Stimulated activated CD4-positive, alpha-beta T cell treated with anti-CD3 and anti-CD28 coated beads, Interleukin-4, amount 100 ng/mL, for 1 hour (primary cell): ENCODE measurements around the gene DIDO1.
"Not testable (repeated sequence)": the region's sequence is repeated elsewhere in the genome, so short reads cannot be mapped to it uniquely, and the experiment has no call there.

Source experiments
- DNase-seq: peaks from one replicate; pipeline ENCODE4 v3.0.0-alpha.2; 2020

Gene DIDO1

GRCh38 chr20:62962221-62962879 is 36.0 kb upstream of the DIDO1 start:
- no peak for DNase-seq

- DNase-seq, result no peak
These were observed 35.5 kb upstream of the DIDO1 start for GRCh38 chr20:62961799-62962198.

DNA sequence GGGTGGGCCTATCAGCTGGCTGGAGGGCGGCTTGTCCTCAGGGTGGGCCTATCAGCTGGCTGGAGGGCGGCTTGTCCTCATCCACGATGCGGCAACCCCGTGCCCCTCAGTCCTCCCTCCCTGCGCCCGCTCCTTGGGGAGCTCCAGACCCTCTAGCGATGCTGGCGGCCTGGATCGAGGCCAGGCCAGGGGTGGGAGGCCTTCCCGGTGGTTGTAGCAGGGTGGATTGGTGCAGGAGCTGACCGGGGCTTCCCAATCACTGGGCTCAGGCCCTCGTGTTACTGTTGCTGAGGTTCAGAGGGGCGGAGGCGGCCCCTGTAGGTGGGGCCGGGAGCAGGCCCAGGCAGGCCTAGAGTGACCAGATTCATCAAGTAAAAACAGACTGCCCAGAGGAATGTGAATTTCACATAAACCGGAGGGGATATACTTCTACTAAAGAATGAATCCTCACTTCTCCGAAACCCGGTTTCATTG is 35.0 kb upstream of the DIDO1 start:
- DNase-seq, result no peak

DNA sequence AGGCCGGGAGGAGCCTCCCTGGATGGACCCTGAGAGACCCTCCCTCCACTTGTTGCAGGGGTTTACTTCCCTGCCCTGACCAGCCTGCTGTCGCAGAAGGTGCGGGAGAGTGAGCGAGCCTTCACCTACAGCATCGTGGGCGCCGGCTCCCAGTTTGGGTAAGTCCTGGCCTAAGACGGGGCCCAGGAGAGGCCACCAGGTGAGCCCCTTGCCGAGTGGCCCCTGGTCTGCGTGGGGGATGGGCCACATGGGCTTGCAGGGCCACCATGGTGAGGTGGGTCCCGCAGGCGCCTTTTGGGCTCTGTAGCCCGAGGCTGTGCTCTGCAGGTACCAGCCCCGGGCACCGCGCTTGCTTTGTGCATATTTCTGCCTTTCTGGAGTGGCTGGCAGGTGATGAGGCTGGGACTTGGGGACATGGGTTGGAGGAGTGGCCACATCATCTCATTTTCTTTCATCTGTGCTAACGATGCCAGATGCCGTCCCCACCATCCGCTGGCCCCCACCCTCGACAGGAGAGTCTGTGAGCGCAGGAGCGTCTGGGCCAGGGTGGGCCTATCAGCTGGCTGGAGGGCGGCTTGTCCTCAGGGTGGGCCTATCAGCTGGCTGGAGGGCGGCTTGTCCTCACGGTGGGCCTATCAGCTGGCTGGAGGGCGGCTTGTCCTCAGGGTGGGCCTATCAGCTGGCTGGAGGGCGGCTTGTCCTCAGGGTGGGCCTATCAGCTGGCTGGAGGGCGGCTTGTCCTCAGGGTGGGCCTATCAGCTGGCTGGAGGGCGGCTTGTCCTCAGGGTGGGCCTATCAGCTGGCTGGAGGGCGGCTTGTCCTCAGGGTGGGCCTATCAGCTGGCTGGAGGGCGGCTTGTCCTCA is 34.4 kb upstream of the DIDO1 start:
- DNase-seq, result not testable (repeated sequence)

- DNase-seq, result no peak
These were observed 33.7 kb upstream of the DIDO1 start for GRCh38 chr20:62959998-62960436.

DNA sequence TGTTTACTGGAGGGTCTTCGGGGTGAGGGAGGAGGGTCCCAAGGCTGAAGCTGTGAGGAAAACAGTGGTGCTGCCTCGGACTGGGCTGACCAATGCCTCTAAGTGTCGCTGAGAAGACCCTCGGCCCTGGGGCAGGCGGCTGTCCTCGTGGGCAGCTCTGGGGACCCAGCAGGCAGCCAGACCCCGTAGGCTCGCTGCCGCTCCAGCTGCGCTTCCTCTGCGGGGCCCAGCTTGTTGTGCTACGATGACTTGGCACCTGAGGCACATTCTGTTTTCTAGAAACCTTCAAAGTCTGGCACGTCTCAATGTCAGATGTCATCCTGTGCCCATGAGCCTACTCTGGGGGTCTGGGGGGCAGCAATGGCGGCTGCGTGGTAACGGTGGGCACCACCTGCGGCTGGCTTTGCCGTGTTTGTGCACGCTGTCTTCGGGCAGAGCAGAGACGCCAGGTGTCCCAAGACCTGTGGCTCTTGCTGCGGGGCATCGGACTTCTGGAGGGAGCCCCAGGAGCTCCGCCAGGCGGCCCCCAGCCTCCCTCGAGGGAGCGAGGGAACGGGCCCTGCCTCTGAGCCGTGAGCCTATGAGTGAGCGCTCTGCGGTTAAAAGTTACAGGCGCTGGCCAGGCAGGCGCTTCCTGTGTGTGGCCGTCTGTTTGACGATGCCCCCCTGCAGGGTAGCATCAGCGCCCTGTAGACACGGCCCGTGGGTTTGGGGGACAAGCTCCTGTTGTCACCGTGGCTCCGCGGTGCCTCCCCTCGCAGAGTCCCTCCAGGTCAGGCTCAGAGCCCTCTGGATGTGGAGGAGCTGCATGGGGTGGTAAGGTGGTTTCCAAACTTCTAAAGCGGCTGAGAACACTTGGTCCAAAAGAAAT is 33.0 kb upstream of the DIDO1 start:
- DNase-seq, result no peak

DNA sequence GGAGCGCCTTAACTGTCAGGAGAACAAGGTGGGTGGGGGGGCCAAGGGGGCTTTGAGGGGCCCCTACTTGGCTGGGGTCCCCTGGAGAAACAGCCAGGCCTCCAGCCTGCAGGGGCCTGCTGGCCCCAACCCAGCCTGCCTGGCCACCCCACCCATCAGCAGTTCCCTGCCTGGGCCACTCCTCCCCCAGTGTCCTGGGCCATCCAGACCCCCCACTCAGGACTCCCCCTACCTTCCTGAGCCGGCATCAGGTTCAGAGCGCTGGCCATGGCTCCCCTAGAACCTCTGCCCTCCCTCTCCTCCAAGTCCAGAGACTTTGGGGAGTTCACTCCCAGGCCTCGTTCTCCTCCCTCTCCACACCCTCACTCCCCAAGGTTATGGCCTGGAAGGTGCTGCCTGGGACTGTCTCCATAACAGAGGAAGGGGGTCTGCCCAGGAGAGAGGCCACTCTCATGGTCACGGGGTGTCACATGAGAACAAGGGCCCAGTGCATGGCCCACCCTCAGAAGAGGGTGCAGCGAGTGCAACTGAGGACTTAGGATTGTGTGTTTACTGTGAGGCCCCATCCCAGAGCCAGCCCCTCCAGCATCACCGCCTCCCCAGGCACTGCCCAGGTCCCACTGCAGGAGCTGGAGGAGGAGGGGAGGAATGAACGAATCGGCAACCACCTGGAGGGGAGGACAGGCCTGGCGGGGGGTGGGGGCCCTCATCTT is 32.2 kb upstream of the DIDO1 start:
- no peak for DNase-seq

GRCh38 chr20:62957136-62958117 is 31.1 kb upstream of the DIDO1 start:
- no peak for DNase-seq

- DNase-seq, result no peak
These were observed 30.3 kb upstream of the DIDO1 start for GRCh38 chr20:62956387-62957135.

GRCh38 chr20:62955519-62956386 is 29.4 kb upstream of the DIDO1 start:
- no peak for DNase-seq

DNA sequence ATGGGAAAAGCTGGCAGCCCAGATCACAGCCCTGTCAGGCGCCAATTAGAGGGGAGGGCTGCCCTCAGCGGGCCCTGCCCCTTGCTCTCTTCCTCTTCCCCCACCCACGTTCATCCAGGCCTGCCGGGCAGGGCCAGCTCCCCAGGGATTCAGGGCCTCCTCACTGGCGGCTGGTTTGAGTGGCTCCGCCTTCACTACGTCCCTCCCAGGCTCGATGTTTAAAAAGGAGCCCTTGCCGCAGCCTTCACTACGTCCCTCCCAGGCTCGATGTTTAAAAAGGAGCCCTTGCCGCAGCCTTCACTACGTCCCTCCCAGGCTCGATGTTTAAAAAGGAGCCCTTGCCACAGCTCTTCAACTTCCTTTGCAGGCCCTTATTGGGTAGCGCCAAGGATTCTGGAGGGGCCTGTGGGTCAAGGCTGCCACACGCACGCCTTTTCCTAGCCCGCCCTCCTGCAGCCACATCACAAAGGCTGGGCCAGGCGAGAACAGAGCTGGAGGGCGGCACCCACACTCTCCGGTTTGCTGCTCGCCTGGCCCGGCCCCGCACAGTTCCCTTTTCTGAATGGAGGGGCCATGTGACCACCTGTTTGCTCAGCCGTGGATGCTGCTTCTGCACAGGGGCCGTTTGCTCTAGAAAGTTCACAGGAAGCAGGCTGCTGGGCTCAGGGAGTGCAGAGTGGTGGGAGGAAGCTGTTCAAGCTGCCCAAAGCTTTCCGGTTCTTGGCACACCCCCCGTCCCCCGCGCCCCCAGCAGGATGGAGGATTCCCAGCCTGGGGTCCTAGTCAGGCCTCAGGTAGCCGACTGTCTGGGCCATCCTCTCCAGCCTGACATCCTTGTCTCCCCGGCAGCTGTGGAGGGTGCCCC is 27.8 kb upstream of the DIDO1 start:
- peak; percentile 43 for DNase-seq

DNA sequence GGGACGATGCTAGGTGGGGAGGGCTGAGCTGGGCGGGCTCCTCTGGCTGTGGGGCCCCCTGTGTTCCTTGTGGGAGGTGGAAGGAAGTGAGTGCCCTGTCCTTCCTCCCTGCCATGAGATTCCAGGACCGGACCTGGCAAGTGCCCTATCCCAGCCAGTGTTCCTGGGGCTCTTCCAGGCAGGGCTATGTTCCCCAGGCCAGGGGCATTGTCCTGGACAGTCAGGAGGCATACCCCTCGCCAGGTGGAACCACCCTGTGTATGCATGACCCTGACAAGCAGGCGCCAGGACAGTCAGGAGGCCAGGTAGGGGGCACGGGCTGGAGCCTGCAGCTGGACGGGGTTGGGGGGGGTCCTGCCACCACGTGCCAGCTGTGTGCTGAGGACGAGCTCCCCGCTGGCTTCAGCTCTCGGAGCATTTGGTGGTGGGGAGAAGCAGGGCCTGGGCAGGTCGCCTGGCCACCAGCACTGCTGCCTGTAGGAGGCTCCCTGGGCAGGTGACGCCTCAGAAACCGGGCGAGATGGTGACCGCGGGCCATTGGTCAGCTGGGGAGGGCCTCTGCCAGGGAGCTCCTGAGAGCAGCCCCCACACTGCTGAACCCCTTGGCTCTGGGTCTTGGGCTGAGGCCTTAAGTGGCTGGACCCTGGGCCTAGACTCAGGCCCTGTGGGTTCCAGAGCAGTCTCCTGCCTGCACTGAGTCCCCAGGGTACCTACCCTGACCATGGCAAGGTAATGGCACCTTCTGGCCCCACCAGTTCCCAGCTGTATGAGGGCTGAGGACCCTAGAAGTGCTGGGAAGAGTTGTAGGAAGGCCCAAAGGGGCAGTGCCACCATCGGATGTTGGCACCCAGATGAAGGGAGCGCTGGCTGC is 26.9 kb upstream of the DIDO1 start:
- no peak for DNase-seq

GRCh38 chr20:62952373-62952967 is 26.2 kb upstream of the DIDO1 start, which contains the start of gene SLC17A9:
Gene SLC17A9, plus strand, starts transcription at chr20:62952709. Its CDS starts 122 bp downstream, at chr20:62952831.
- peak; percentile 45 for DNase-seq

- no peak for DNase-seq
These were observed 25.6 kb upstream of the DIDO1 start for GRCh38 chr20:62951896-62952372.

- no peak for DNase-seq
These were observed 25.0 kb upstream of the DIDO1 start for GRCh38 chr20:62951143-62951895.

DNA sequence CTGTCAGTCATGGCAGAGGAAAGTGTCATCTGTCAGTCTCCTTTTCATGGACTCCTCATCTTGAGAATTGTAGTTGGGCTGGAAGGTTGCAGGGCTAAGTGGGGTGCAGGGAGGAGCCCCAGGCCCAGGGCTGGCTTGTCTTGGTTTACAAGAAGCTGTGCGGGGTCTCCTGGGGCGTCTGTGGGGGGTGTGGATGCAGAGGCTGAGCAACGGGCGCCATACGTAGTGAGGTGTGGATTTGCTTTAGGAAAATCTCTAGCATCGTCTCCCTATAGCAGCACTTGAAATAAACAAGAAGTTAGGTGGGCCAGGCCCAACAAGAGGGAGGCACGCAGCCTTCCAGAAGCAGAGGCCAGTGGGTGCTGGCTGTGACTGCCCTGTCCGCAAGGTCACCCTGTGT is 24.4 kb upstream of the DIDO1 start:
- DNase-seq, result no peak
